CD4-positive, alpha-beta T cell treated with Interleukin-1 beta for 1 hour (primary cell): ENCODE data around the gene OLFM1.

ENCODE experiments used
- DNase-seq, 2 donors: peaks; one replicate each; pipeline ENCODE4 v3.0.0-alpha.2; 2020 to 2022

OLFM1 gene

DNA sequence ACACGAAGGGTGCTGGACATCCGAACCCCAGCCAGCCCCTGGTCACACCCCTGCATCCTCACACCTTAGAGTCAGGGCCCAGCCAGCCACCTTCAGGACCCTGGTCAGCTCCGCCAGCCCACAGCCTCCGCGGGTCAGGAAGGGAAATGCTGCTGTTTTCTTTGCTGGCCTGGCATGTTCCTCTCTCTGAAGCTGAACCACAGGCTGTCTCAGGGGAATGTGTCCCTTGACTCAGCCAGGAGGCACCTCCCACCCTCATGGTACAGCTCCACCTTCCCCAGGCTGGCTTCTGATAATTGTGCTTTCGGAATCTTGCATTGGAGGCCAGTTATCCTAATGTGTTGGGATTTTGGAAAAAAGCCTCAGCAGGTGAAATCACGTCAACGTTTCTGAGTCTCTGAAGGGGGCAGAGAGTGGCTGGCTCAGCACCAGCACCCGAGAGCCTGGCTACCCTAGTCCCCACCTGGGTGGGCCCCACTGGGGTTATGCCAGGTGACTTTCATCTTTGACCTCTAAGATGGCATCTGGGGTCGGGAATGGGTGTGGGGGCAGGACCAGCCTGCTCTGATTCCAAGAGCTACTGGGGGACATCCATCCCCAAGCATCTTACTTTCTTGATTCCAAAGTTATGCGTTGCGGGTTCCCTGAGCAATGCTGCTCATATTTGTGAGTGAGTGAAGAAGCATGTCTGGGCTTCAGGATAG lies 9.8 kb upstream of the OLFM1 start:
- no peak for DNase-seq

DNA sequence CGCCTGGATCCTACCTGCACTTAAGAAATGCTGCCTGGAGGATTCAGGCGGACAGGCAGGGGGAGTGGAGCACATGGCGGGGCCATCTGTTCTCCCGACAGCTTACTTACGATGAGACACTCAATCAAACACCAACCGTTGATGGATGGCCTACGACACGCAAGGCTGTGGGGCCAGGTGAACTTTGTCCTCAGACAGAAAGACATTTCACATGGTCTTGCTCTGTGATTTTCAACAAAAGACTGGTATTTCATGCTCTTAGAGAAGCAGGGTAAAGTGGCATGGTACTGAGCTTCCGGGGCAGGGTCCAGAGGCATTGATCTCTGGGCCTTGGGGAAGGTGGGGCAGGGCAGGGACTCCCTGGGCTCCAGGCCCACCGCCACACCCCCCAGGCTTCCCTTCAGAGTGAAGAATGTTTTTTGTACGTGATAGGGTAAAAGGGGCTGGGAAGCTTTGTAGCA lies 9.1 kb upstream of the OLFM1 start:
- no peak for DNase-seq

DNA sequence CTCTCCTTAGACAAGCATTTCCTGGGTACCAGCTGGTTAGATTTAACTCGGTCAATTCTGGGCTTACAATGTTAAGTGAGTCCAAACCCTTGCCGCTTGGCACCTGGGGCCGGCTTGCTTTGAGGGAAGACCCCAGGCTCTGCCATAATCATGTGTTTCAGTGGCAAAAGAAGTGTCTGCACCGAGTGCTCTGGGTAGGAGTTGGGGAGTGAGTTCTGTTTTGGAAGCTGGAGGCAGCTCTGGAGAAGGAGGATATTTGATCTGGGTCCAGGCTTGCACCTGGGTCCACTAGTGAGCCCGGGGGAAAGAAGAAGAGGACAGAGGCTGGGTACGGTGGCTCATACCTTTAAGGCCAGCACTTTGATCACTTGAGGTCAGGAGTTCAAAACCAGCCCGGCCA lies 8.4 kb upstream of the OLFM1 start:
- DNase-seq, result no peak

DNA sequence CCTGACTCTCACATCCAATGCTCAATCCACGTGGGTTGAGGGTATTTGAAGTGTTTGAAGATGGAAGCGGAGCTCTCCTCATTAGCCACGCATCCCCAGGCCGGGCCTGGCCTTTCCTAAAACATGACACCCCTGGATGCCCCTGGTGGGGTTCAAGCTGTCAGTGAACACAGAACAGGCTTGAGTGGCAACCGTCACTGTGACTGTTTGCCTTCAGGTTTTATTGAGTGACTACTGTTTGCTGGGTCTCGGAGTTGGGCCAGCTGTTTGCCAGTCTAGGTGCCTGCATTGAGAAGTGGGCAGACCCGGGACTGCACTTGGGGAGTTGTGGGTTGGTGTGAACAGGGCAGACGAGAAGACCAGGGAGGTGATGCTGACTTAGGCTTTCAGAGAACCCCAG lies 7.8 kb upstream of the OLFM1 start:
- DNase-seq, result no peak

DNA sequence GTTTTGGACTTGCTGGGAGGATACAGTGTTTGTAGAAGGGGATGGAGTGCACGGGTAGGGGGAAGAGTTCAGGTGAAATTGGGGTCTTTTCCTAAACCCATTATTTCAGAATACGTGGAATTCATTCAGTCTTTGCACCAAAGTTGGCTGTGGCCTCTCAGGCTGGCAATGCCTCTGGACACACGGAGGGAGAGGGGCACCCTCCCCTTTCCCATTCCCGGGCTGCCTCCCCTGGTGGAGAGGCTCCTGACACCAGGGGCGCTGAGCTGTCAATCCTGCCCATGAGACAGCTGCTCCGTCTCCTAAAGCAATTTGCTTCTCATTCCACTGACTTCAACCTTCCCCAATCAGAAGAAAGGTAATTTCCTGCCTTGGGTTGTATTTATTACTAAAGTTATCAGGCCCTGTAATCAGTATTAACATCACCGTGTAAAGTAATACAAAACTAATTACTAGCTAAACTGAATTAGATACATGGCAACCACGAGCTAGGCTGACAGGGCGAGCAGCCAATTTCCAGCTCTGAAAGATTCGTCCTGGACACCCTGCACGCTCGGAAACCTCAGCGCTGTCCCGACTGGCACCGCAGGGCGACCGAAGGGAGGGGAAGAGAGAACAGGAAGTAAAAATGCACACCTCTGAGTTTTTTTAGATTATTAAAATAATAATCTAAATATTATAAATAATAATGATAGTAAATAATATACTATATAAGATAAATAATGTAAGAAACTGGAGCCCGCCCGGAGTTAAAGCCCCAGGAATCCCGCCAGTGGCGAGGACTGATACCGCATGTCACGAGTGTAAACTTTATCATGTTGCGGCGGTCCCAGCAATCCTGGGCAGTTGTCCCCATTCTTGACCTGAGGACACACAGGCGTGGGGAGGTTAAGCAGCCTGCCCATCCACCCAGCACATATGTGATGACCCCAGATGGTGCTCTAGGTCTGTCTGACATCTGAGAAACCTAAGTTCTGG lies 6.9 kb upstream of the OLFM1 start:
- DNase-seq, result no peak

GRCh38 chr9:135081264-135081660 lies 6.2 kb upstream of the OLFM1 start:
- no peak for DNase-seq

DNA sequence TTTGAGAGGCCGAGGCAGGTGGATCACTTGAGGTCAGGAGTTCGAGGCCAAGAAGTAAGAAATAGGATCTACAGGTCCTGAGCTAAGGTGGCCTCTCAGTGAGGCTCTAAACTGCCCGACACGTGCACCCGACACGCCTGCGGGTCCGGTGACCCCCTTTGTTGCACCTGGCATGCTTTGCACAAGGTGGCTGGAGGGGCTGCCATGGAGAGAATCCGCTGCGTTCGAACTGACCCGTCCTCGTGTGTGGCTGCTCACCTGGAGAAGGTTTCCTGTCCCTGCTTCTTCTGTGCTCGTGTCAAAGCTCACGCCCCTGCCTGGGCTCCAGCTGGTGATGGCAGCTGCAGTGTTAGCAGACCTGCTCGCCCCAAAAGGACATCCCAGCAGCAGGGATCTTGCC lies 5.7 kb upstream of the OLFM1 start:
- no peak for DNase-seq

DNA sequence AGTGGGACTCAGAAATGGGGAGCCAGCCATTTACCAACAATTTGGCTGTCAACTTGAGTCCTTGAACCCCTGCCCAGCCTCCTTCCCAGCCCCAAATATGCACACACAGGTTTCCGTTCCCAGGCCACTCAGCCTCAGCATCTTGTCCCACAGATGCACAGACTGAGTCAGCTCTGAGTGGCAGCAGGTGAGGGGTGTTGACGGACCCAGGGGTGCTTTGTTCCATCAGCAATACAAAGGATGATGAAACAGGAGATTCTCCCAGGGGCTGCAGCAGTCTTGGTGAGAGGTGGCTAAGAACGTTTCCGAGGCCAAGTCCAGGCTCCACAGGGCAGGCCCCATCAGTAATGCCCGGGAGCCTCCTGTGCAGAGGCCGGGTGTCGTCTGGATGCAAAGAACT lies 4.9 kb upstream of the OLFM1 start:
- DNase-seq, result no peak

GRCh38 chr9:135083241-135083810 lies 4.1 kb upstream of the OLFM1 start:
- DNase-seq, result no peak

- no peak for DNase-seq
Observed at GRCh38 chr9:135083831-135084230, 3.6 kb upstream of the OLFM1 start.

- no peak for DNase-seq
Observed at GRCh38 chr9:135084262-135084661, 3.2 kb upstream of the OLFM1 start.

- no peak for DNase-seq
Observed at GRCh38 chr9:135084881-135085760, 2.3 kb upstream of the OLFM1 start.

GRCh38 chr9:135085830-135086546 lies 1.5 kb upstream of the OLFM1 start:
- DNase-seq, result peak in 1 of 2 donors; percentile 13

- no peak for DNase-seq
Observed at GRCh38 chr9:135086597-135087488, 625 bp upstream of the OLFM1 start.

DNA sequence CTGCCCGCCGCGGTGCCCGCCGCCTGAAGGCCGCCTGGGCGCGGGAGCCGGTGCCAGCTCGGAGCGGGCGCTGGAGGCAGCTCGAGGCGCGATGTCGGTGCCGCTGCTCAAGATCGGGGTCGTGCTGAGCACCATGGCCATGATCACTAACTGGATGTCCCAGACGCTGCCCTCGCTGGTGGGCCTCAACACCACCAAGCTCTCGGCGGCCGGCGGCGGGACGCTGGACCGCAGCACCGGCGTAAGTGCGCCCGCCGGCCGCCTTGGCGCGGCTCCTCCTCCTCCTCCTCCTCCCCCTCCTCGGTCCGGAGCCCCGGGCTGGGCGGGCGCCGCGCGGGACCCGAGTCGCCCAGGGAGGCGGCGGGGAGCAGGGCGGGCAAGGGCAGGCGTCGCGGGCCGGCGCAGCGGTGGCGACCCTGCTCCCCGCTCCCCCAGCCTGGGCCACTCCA lies 455 bp downstream of the OLFM1 start:
- DNase-seq, result no peak

- no peak for DNase-seq
Observed at GRCh38 chr9:135088348-135088978, 995 bp downstream of the OLFM1 start.

DNA sequence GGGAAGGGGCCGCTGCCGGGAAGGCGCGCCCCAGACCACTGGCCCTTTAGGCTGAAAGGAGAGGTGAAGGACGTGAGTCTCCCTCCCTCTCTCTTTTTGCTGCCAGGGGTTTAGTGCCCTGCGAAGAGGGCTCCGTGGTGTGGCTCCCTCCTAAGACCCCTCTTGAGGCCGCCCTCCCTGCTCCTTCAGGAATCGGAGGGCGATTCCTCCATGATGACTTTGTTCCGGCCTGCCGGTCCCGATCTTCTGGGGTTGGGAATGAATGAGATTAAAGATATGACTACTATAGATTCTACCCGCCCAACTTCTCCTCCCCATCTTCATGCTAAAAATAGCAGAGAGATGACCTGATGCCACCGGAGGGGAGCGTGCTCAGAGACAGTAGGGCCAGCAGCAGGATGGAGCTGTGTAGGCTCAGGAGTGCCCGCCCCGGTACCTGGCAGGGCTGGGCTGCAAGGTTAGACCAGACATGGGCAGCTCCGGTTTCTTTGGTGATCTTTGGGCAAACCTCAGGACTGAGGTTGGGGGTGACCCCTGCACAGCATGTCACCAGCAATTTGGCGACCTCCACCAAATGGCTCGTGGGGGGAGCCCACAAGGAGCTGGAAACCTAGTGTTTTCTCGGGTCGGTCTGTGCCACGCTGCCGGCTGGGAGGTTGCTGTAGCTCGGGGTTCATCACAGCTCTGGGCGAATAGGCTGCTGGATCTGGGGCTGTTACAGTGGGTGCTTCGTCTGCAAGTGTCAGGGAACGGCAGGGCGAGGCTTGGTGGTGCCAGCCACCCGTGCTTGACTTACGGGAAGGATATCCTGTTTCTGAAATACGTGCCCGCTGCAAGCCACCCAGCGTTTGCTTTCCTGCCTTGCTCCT lies 1.7 kb downstream of the OLFM1 start:
- no peak for DNase-seq

DNA sequence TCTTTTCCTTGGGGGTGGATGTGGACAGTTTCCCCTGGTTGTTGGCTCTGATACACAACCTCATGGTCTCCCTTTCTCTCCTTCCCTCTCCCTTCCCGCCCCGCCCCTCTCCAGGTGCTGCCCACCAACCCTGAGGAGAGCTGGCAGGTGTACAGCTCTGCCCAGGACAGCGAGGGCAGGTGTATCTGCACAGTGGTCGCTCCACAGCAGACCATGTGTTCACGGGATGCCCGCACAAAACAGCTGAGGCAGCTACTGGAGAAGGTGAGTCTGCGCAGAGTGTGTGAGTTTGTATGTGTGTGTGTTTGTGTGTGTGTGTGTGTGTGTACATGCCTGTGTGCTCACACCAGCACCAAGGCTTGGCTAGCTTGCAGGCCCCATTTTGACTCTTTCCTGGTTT lies 2.6 kb downstream of the OLFM1 start:
- DNase-seq, result no peak

GRCh38 chr9:135090547-135090946 lies 3.1 kb downstream of the OLFM1 start:
- DNase-seq, result no peak
